ENCODE measurements around the gene SLC43A2.

SLC43A2 gene

GRCh38 chr17:1621273-1621954 lies 7.2 kb downstream of the SLC43A2 start:
- DNase-seq, result no peak

DNA sequence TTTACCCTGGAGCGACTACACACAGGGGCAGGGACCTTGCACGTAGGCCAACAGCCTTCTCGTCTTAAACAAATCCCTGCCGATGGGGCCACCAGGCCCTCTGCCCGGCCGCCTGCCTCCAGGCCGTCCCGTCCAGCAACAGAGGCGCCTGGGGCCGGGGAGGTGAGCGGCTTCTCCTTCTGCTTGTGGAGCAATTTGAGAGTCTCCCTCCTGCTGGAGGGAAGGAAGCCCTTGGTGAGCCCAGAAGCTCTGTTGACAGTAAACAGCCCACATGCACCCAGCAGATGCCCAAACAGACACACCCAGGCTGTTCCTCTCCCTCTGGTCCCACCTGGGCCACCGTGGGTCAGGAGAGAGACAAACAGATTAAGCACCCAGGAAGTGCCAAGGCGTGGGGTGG lies 8.1 kb downstream of the SLC43A2 start:
- DNase-seq, result no peak

GRCh38 chr17:1617620-1618174 lies 10.9 kb downstream of the SLC43A2 start:
- DNase-seq, result no peak

DNA sequence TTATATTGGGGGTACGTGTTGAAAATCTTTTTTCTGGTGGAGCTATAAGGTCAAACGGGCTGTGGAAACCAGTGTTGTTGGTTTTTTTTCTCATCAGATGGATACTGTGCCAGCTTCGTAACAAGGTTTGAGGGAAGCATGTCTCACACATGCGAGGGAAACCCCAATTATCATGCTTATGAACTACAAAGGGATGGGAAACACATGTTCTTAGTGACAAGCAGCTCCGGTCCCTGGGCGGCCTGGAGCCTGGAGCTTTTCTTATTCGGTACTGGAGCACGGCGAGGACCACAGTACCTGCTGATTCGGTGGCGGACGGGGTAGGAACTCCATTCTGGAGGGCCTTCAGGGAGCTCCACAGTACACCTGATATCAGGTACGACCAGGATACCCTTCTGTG lies 12.5 kb downstream of the SLC43A2 start:
- no peak for DNase-seq

DNA sequence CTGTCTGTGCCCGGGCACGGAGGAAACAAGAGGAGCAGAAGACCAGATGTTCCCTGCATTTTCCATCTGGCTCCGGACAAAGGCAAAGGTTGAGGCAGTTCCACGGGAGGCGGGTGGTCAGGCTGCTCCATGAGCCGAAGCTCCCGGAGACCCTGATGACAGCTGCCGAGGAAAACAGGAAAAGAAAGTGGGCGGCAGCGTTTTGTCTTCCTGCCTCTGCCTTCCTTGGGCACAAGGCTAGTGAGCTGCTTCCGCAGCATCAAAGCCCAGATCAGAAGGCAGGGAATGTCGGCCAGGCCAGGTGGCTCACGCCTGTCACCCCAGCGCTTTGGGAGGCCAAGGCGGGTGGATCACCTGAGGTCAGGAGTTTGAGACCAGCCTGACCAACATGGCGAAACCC lies 16.2 kb downstream of the SLC43A2 start:
- no peak for DNase-seq

DNA sequence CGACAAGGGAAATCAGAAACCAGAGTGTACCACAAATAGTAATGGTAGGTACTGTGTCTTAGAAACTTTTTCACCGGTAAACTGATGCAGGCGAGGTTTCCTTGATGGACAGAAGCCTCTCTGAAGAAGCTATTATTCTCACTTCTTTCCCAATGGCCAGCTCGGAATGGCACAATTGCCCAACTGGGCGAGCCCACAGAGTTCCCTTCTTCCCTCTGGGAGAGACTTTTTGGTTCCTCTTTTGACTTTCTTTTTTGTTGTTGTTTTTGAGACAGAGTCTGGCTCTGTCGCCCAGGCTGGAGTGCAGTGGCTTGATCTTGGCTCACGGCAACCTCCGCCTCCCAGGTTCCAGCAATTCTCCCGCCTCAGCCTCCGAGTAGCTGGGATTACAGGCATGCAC lies 16.9 kb downstream of the SLC43A2 start:
- DNase-seq, result no peak

GRCh38 chr17:1608676-1609075 lies 20.0 kb downstream of the SLC43A2 start:
- DNase-seq, result no peak

- DNase-seq, result no peak
Observed at GRCh38 chr17:1607971-1608320, 20.7 kb downstream of the SLC43A2 start.

- no peak for DNase-seq
Observed at GRCh38 chr17:1606352-1606985, 22.2 kb downstream of the SLC43A2 start.

DNA sequence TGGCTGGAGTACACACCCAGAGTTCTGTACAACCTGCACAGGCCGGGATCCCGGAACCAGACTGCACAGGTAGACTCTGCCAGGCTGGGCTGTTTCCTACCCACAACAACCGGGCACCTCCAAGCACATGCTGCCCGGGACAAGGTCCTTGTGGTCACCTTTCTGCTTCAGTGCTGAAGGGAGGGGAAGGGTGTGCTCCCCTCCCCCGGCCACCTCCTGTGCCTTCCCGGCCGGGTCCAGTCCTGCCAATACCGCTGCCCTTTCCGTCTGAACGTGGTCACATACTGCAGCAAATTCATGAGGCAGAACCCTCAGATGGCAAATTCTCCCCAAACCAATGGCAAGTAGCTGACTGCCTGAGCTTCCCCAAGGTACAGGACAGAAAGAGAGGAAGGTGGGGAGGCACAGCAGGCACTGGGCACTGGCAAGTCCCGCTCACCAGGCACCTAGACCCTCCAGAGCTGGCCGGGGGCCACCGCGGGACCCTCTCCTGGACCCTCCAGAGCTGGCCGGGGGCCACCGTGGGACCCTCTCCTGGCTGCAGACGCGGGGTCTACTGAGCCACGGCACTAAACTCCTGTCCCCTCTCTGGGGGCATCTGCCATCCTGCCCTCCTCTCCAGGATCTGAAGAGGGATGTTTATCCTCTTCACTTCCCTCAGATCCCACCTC lies 22.8 kb downstream of the SLC43A2 start:
- no peak for DNase-seq

GRCh38 chr17:1604831-1605528 lies 23.7 kb downstream of the SLC43A2 start:
- DNase-seq, result no peak

DNA sequence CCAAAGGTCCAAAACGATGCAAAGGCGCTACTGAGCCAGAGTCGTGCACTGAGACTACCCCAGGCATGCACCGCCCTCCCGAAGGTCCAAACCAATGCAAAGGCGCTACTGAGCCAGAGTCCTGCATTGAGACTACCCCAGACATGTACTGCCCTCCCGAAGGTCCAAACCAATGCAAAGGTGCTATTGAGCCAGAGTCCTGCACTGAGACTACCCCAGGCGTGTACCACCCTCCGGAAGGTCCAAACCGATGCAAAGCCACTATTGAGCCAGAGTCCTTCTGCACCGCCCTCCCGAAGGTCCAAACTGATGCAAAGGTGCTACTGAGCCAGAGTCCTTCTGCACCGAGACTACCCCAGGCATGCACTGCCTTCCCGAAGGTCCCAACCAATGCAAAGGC lies 27.1 kb downstream of the SLC43A2 start:
- no peak for DNase-seq

DNA sequence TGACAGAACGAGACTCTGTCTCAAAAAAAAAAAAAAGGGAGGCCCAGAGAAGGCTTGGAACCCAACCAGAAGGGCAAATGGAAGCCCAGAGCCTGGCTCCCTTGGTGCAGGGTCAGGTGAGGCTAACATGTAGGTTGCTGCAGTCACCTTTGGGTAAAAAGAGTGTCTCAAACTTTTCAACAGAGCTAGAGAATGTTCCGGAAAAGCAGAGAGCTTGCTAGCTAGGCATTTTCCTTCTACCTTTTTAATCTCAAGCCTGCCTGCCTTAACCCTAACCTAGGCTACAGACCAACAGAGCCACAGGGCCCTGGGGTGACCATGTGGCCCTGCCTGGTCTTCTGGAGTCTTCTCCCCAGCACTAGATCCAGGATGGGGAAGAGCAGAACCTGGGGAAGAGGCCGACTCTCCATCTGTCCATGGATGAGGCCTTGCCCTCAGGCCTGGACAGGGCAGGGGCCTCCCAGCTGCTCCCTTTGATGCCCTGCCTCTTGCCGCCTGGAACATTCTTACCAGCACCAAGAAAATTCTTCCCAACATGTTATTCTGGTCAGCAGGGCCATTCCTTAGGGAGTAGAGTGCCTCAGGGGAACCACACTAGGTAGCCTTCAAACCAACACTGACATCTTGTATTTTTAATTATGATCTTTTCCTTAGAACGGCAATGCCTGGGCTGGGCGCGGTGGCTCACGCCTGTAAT lies 30.1 kb downstream of the SLC43A2 start:
- DNase-seq, result no peak

- DNase-seq, result no peak
Observed at GRCh38 chr17:1597861-1598342, 30.7 kb downstream of the SLC43A2 start.

- no peak for DNase-seq
Observed at GRCh38 chr17:1593630-1593931, 35.1 kb downstream of the SLC43A2 start.

DNA sequence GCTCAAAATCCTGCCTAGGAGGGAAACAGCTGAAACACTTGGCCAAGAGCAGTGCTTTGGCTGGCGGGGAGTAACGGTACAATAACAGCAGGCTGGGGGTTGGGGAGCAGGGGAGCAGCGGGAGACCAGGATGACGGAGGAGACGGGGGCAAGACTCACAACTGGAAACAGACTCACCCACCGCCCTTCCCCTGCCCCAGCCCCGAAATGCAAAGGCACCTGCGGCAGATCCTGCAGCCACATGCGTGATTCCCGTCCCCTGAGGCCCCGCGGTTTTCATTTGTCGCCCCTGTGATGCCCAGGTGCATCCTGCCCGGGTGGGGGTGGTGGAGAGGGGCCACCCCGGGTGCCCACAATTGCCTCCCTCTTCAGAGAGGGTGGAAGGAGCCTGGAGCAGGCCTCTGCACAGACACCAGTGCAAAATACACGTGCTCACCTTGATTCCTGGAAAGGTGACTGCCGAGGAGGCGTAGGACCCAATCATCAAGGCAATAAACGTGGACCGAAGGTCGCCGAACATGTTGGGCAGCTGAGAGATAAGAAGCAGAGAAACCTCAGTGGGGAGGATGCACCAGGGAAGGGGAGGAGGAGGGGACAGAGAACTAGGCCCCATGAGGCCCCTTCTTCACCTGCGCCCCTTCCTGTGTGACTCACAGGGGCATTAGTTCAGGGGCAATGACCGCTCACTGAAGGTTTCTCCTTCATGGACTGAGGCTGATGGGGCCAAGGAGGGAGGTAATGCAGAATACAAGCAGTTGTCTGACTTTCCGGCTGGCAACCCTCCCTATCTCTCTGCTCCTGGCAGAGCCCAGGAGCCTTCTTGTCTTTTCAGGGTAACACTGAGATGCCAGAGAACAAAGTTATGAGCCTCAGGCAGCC lies 35.6 kb downstream of the SLC43A2 start:
- no peak for DNase-seq

DNA sequence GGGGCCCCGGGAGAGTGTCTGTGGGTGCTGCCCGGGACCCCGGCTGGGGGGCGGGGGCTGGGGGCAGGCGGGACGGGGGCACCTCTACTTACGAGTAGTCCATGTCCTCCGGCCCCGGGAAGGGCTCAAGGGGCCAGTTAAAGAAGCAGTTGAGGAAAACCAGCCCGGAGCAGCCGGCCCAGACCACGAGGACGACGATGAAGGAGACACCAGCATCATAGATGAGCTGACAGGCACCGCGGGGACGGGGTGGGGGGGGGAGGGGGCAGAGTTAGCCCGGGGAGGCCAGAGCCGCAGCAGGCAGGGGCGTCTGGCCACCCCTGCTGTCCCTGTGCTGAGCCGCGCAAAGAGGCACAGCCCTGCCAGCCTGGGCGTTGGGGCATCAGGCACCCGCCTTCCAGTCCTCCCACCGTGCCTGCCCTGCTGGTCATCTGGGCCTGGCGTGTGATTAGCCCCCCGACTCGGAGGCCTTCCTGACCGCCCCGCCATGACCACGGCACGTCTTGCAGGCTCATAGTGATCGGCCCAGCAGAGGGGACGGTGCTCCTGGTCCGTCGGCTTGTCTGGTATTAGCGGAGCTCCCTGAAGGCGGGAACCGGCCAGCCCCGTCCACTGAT lies 37.1 kb downstream of the SLC43A2 start:
- DNase-seq, result no peak

GRCh38 chr17:1590747-1591473 lies 37.7 kb downstream of the SLC43A2 start:
- DNase-seq, result no peak

GRCh38 chr17:1590029-1590746 lies 38.4 kb downstream of the SLC43A2 start:
- no peak for DNase-seq

Measured in NCI-H748 treated with DMSO at 0.1 percent for 48 hours (cell line).